Activated naive CD4-positive, alpha-beta T cell treated with anti-CD3 and anti-CD28 coated beads, Interleukin-2, amount 10 ng/mL, durations not matched to agents 7 days and 5 days (primary cell): ENCODE measurements around the gene PRKCA.
A peak's percentile ranks its signal among the peaks of the same experiment; 100 is the strongest.

Source experiments
- CTCF ChIA-PET: fragments of 350-600 bp; sonication (Branson Sonifier 250); formaldehyde crosslinking; loops from one replicate; lab custom pipeline; 2021; ENCODE audit warnings: antibody characterized with exemption; lab: Charles Lee
- DNase-seq: peaks from one replicate; pipeline ENCODE4 v3.0.0-alpha.2; 2020
- H3K27ac Mint-ChIP-seq: one replicate; pipeline ENCODE4 v1.8.0; 2021; ENCODE audit warnings: mild to moderate bottlenecking, moderate library complexity, mixed read lengths
- H3K27me3 Mint-ChIP-seq: one replicate; pipeline ENCODE4 v1.8.0; 2021; ENCODE audit warnings: mild to moderate bottlenecking, mixed read lengths
- H3K36me3 Mint-ChIP-seq: one replicate; pipeline ENCODE4 v1.8.0; 2021; ENCODE audit warnings: mixed read lengths
- H3K4me1 Mint-ChIP-seq: one replicate; pipeline ENCODE4 v1.8.0; 2021; ENCODE audit warnings: mixed read lengths
- H3K4me3 Mint-ChIP-seq: one replicate; pipeline ENCODE4 v1.8.0; 2021; ENCODE audit warnings: mild to moderate bottlenecking, moderate library complexity, mixed read lengths
- H3K9me3 Mint-ChIP-seq: one replicate; pipeline ENCODE4 v1.8.0; 2021; ENCODE audit warnings: mixed read lengths

PRKCA gene

DNA sequence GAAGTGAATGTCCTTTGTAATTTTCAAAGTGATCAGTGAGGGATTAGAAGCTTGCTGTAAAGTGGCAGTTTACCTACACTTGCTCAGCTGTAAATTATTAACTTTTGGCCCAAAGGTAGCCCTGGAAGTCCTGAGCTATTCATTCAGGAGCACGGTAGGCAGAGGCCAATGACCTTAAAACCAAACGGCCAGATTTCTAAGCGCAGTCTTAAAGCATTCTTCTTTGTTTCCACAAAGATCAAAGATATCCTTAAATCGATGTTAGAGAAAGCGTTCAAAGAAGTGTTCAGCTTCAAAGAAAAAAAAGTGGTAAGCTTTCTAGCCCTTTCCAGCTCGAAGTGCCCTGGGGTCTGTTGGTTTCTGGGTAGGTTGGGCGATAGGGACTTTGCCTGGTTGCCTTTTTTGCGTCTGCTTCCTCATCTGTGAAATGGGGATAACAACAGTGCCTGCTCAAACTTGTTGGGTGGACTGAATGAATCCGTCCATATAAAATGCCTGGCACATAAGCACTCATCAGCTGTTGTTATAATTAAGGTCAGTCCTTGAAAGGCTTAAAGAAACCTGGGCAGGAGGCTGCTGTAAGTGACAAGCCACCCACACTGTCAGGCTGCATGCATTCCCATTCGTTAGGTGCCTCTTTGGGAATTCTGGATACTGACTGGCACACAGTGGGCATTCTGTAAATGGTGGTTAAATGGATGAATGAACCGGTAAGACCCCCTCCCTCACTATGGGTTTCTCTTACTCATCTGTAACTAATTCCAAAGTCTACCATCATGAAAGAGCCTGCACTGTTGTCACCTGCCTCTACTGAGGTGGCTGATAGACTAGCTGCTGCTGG, 113.2 kb downstream of the PRKCA start:
- CTCF ChIA-PET = interaction anchor here (0.8 to 1.4 kb wide), 2 partner anchors 13 to 214 kb away, joined by 3 to 5 read pairs; no protein-coding TSS in a partner anchor
- DNase-seq = no peak
- Mint-ChIP-seq H3K4me1 (peaks cover 73% of the 10 kb centered on the region), H3K9me3 (peaks cover 8% of the 10 kb centered on the region), H3K36me3 (peaks cover 21% of the 10 kb centered on the region), H3K27ac (peak overlapping the region; percentile 89), H3K4me3 (no peak overlapping the region), H3K27me3 (no peaks in the 10 kb centered on the region)

DNA sequence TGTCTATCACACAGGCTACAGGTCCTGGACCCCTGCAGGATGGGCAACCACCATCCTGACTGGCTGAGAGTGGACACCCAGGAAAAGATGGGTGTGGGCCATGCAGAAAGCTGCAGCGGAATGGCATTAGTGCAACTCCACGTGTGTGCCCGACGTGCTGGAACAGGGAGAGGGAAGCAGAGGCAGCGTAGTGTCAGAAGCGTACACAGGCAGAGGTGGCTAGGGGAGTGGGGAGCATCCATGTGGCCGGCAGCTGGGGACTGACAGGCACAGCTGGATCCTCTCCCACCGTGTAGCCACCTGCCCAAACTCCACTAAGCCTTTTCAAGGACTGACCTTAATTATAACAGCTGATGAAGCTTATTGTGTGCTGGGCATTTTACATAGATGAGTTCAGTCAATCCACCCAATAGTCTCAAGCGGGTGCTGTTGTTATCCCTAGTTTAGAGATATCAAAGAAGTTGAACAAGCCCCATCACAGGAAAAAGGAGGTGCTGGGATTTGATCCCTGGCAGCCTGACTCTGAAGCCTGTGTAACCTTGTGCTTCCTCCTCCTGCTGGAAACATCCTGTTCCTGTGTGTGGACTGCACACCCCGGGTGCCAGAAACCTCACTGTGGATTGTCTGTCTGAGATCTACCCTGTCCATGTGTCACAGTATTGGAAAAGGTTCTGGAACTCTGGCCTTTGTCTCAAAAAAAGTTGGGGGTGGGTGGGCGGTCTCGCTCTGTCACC, 114.0 kb downstream of the PRKCA start:
- no peaks in the 10 kb centered on the region for H3K27me3 Mint-ChIP-seq
- H3K27ac Mint-ChIP-seq = no peak overlapping the region
- H3K9me3 Mint-ChIP-seq = peaks cover 8% of the 10 kb centered on the region
- peaks cover 24% of the 10 kb centered on the region for H3K36me3 Mint-ChIP-seq
- no peak for DNase-seq
- CTCF ChIA-PET = interaction anchor here (0.8 to 1.4 kb wide), 2 partner anchors 14 to 215 kb away, joined by 3 to 5 read pairs; no protein-coding TSS in a partner anchor
- H3K4me3 Mint-ChIP-seq = no peak overlapping the region
- peaks cover 74% of the 10 kb centered on the region for H3K4me1 Mint-ChIP-seq

DNA sequence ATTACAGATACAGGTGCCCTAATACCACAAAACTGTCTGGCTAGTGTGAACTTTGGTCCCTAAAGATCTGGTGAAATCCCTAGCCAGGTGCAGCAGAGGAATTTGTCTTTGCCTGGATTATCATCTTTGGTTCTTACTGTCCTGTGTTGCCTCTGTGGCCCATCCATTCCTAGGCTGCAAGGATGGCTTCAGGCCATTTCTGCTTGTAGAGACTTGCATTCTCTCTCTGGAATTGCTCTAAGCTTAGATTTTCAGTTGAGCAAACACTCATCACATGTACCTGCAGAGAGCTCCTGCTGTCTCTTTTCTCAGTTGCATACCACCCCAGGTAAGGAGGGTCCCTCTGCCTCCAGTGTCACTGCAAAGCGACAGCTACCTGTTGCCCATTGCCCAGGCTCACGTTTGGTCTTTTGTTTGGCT, 114.9 kb downstream of the PRKCA start:
- Mint-ChIP-seq H3K27me3 (no peaks in the 10 kb centered on the region), H3K4me3 (no peak overlapping the region), H3K9me3 (peaks cover 8% of the 10 kb centered on the region), H3K36me3 (peaks cover 30% of the 10 kb centered on the region), H3K4me1 (peaks cover 76% of the 10 kb centered on the region), H3K27ac (peak overlapping the region; percentile 66)
- CTCF ChIA-PET = no interaction called here
- no peak for DNase-seq

DNA sequence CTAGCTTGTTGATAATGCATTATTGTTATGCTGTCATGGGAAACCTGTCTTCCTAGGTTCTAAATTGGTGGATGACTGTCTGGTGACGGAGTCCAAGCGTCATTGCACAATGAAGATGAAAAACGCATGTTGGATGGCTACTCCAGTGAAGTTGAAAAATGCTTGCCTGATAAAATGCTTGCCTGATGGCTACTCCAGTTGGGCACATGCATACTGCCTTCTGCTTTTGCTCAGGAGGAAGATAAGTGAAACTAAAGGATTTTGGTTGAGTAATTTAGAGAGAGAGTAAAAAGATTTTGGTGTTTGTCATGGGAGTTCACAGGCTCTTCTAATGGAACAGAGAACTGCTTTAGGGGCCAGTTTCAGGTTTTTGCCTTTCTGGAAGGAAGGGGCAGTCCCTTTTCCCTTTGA, 118.6 kb downstream of the PRKCA start:
- DNase-seq = no peak
- CTCF ChIA-PET = interaction anchor here (1.1 to 1.2 kb wide), 2 partner anchors 17 to 146 kb away, joined by 3 to 4 read pairs; no protein-coding TSS in a partner anchor
- Mint-ChIP-seq H3K9me3 (no peaks in the 10 kb centered on the region), H3K4me1 (peaks cover 77% of the 10 kb centered on the region), H3K27ac (peak overlapping the region; percentile 0), H3K4me3 (no peak overlapping the region), H3K27me3 (no peaks in the 10 kb centered on the region), H3K36me3 (peaks cover 24% of the 10 kb centered on the region)

DNA sequence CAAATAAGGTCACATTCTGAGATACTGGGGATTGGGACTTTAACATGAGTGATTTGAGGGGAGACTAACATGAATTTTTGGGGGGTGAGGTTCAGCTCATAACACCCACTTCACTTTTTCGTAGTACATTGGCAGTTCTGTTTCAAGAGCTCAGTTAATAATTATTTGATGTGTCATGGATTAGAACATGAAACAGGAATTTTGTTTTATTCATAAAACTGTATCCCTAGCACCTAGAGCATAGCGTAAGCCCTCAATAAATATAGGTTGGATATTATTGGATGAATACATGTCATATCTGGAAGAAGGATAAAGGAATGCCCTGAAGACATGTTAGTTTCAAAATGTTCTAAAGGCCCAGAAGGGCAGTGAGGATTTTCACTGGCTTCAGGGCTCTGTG, 119.8 kb downstream of the PRKCA start:
- CTCF ChIA-PET = interaction anchor here (1.1 to 1.2 kb wide), 2 partner anchors 18 to 145 kb away, joined by 3 to 4 read pairs; no protein-coding TSS in a partner anchor
- H3K4me3 Mint-ChIP-seq = no peak overlapping the region
- DNase-seq = no peak
- H3K27me3 Mint-ChIP-seq = no peaks in the 10 kb centered on the region
- no peak overlapping the region for H3K27ac Mint-ChIP-seq
- no peaks in the 10 kb centered on the region for H3K9me3 Mint-ChIP-seq
- H3K36me3 Mint-ChIP-seq = peaks cover 27% of the 10 kb centered on the region
- H3K4me1 Mint-ChIP-seq = peaks cover 75% of the 10 kb centered on the region

DNA sequence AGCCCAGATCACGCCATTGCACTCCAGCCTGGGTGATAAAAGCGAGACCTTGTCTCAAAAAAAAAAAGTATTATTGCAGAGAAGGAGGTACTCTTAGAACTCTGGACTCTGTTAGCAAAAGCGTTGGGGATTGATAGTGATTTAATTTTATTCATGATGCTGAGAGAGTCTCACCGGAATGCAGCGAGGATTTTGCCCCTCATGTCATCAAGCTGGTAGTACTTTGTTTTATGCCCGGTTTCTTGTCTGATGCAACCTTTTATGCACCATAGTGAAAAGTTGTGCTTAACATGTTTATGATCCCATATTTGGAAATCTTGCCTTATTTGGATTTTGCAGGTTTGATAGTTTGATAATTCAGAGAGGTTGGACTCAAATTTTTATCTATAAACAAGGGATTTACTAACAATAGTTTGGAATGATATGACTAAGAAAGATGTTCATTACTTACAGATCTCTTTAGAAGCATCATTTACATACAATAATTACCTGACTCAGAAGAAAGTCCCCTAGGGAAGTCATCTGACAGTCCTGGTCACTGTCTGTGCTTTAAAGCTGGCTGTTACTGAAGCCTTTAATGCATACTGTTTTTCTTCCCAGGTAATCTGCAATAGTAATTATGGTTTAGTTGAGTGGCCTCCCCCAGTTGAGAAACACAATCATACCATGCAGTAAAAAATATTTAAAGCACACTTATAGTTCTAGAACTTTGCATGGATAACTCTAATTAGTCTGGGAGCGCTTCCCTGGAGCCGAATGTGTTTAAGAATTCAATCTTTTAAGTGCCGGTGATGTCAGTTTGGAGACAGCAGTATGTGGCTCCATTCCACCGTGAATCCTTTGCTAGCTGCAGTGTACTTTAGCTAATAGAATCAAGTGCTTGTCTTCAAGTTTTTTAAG, 120.9 kb downstream of the PRKCA start:
- CTCF ChIA-PET = interaction anchor here (0.6 to 1.4 kb wide), 3 partner anchors 107 to 142 kb away, joined by 3 read pairs; no protein-coding TSS in a partner anchor
- peak overlapping the region; percentile 6 for H3K27ac Mint-ChIP-seq
- H3K4me3 Mint-ChIP-seq = no peak overlapping the region
- peaks cover 33% of the 10 kb centered on the region for H3K36me3 Mint-ChIP-seq
- peaks cover 76% of the 10 kb centered on the region for H3K4me1 Mint-ChIP-seq
- H3K27me3 Mint-ChIP-seq = no peaks in the 10 kb centered on the region
- no peak for DNase-seq
- no peaks in the 10 kb centered on the region for H3K9me3 Mint-ChIP-seq

DNA sequence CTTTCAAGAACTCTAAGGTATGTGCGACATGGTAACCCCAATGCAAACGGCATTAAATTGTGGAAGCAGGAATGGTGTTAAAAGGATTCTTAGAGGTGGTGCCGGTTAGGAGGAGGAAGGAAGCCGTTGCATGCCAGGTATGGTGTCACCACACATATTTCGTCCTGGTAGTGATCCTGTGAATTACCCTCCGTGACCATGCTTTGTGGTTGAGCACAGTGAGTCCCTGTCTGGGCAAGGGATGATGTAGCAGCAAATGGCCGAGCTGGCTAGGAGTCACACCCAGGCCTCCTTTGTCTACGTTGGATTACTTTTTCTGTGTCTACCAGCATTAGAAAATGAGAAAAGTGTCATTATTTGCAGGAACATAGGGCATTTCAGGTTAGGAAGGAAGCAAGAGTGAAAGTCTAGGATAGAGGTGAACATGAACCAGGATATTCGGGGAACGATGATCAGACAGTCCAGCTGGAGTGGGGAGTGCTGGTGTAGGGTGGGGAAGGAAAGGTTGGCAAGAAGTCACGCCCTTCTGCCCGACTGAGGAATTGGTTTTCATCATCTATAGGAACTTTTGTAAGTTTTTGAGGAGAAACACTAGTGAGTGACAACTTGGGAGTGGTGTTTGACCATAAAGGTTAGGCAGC, 123.5 kb downstream of the PRKCA start:
- Mint-ChIP-seq H3K9me3 (no peaks in the 10 kb centered on the region), H3K4me1 (peaks cover 80% of the 10 kb centered on the region), H3K27ac (peak overlapping the region; percentile 80), H3K36me3 (peaks cover 31% of the 10 kb centered on the region), H3K4me3 (peak overlapping the region; percentile 5), H3K27me3 (no peaks in the 10 kb centered on the region)
- CTCF ChIA-PET = interaction anchor here (1.1 to 2.0 kb wide), 3 partner anchors 11 to 170 kb away, joined by 4 to 12 read pairs (median 5); no protein-coding TSS in a partner anchor
- no peak for DNase-seq

DNA sequence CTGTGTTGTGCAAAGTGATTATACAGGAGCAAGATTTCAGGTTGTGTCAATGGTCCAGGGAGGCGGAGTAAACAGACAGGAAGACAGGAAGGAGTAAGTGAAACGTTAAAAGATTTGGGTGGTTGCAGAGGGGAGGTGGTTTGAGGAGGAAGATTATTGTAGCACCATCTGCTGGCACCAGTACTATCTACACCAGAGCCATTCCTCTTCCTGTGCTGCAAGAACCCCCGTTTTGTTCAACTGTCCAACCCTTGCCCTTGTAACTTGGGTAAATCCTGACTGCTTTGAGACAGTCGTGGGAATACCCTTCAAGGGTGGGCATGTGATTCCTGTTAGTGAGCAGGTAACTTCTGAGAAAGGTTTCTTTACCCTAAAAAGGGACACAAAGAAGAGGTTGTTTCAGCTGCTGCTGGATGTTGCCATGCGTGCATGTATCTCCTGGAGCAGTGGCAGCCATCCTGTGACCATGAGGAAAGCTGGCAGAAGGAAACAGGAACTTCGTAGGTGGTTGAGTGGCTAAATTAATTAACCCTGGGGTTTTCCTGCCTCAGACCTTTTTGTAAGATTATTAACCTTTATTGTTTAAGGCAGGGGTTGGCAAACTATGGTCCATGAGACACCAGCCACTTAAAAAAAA, 124.1 kb downstream of the PRKCA start:
- Mint-ChIP-seq H3K36me3 (peaks cover 26% of the 10 kb centered on the region), H3K4me1 (peaks cover 80% of the 10 kb centered on the region), H3K27me3 (no peaks in the 10 kb centered on the region), H3K9me3 (no peaks in the 10 kb centered on the region), H3K4me3 (peak overlapping the region; percentile 5), H3K27ac (peak overlapping the region; percentile 80)
- DNase-seq = peak; percentile 69
- CTCF ChIA-PET = interaction anchor here (0.8 to 2.0 kb wide), 5 partner anchors 10 to 198 kb away, joined by 3 to 12 read pairs (median 4); no protein-coding TSS in a partner anchor

DNA sequence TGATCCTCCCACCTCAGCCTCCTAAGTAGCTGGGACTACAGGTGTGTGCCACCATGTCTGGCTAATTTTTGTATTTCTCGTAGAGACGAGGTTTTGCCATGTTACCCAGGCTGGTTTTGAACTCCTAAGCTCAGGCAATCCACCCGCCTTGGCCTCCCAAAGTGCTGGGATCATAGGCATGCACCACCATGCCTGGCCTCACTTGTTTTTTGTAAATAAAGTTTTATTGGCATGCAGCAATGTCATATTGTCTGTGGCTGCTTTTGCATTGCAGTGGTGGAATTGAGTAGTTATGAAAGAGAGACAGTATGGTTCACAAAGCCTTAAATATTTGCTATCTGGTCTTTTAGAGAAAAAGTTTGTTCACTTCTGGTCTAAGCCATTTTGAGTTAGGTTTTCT, 124.7 kb downstream of the PRKCA start:
- H3K4me1 Mint-ChIP-seq = peaks cover 81% of the 10 kb centered on the region
- DNase-seq = no peak
- H3K27ac Mint-ChIP-seq = peak overlapping the region; percentile 68
- no peaks in the 10 kb centered on the region for H3K9me3 Mint-ChIP-seq
- peaks cover 21% of the 10 kb centered on the region for H3K36me3 Mint-ChIP-seq
- H3K27me3 Mint-ChIP-seq = no peaks in the 10 kb centered on the region
- CTCF ChIA-PET = interaction anchor here (0.8 to 2.0 kb wide), 5 partner anchors 10 to 197 kb away, joined by 3 to 12 read pairs (median 4); no protein-coding TSS in a partner anchor
- H3K4me3 Mint-ChIP-seq = no peak overlapping the region

DNA sequence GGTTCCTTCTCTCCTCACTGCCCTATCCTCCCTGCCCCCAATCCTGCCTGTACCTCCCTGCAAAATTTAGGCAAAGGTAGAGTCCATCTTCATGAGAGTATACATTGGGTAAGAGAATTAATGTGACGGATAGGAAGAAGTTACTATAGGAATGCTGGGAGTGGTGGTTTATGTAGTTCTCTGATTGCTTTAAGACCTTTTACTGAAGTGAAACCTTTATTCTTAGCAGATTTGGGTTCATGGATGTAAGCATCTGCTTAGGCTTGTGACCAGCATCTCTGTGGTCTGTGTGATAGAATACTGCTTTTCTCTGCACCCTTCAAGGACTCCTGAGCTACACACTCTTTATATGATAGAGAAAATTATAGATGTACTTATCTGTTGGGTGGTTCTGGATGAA, 127.3 kb downstream of the PRKCA start:
- no peak overlapping the region for H3K4me3 Mint-ChIP-seq
- no peak for DNase-seq
- no peak overlapping the region for H3K27ac Mint-ChIP-seq
- peaks cover 18% of the 10 kb centered on the region for H3K36me3 Mint-ChIP-seq
- H3K27me3 Mint-ChIP-seq = no peaks in the 10 kb centered on the region
- CTCF ChIA-PET = interaction anchor here (0.6 to 1.4 kb wide), 4 partner anchors 33 to 229 kb away, joined by 3 to 4 read pairs (median 4); no protein-coding TSS in a partner anchor
- H3K9me3 Mint-ChIP-seq = no peaks in the 10 kb centered on the region
- peaks cover 81% of the 10 kb centered on the region for H3K4me1 Mint-ChIP-seq

DNA sequence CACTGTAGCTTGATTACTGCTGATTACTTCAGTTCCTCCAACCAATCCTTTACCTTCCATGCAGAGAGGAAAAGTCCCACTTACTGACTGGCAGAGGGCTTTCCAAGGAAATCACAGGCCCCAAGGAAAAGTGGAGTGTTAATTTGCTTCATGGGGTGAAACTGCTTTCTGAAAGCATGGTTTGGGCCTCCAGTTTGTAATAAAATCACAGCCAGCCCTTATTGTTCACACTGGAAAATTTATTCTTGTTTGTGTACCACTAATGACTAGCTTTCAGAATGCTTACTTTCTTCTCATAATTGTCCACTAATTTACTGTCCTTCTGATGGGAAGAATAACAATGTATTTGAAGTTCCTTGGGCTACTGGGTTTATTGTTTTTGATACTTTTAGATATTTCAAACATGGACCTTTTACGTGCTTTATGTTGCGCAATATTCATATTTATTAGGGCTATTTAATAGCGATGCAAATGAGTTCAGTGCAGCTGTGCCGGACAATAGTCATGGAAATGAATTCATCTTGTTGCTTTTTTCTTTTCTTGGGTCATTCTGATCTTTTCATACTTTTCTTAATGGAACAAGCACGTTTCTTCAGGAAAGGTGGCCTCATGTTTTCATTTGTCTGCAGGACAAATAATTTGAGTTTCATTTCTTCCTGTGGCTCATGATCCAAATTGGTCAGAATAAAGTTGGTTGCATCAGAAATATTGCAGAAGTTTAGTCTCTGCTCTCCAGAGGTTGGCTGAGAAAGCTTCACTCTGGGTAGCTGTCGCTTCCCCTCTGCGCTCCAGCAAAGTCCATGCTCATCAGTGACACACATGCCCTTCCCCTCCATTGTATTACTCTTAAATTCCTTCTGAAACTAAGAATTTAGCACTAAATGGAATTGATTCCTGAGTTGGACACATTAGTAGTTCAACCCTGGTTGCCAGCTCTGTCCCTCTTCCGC, 128.7 kb downstream of the PRKCA start:
- peaks cover 10% of the 10 kb centered on the region for H3K36me3 Mint-ChIP-seq
- CTCF ChIA-PET = no interaction called here
- no peak overlapping the region for H3K4me3 Mint-ChIP-seq
- no peaks in the 10 kb centered on the region for H3K9me3 Mint-ChIP-seq
- H3K27ac Mint-ChIP-seq = no peak overlapping the region
- no peaks in the 10 kb centered on the region for H3K27me3 Mint-ChIP-seq
- H3K4me1 Mint-ChIP-seq = peaks cover 68% of the 10 kb centered on the region
- DNase-seq = no peak

DNA sequence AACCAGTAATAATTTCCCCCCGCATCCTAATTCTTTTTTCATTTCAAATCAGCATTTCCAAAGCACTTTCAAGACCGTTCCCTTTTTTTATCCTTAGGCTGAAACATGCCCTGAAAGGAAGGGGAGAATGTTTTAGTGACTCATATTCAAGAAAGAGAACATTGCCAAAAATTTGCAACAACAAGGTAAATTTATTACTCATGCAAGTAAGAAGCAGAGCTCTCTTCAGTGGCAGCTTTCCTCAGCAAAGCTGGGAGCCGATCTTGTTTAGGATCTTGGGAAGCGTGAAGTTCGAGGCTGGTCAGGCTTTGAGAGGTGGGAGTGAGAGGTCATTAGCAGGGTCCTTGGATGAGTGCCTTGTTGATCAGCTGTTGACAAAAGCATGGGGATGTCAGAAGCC, 129.5 kb downstream of the PRKCA start:
- CTCF ChIA-PET = interaction anchor here (1.9 kb wide), 1 partner anchor 137 kb away, joined by 5 read pairs; no protein-coding TSS in a partner anchor
- DNase-seq = no peak
- H3K27ac Mint-ChIP-seq = no peak overlapping the region
- peaks cover 62% of the 10 kb centered on the region for H3K4me1 Mint-ChIP-seq
- no peaks in the 10 kb centered on the region for H3K9me3 Mint-ChIP-seq
- no peak overlapping the region for H3K4me3 Mint-ChIP-seq
- peaks cover 8% of the 10 kb centered on the region for H3K36me3 Mint-ChIP-seq
- no peaks in the 10 kb centered on the region for H3K27me3 Mint-ChIP-seq
